Immature natural killer cell (primary cell): ENCODE results near the gene HTR2B. TPM values are rescaled to one million over a fixed set of nuclear protein-coding genes. Genes with fewer than 3 reads are reported as not detected.
A peak's percentile ranks its signal among the peaks of the same experiment; 100 is the strongest.
"Not testable (repeated sequence)": the region's sequence is repeated elsewhere in the genome, so short reads cannot be mapped to it uniquely, and the experiment has no call there.

ENCODE experiments used
- DNase-seq, 3 donors: peaks; one replicate each; pipeline ENCODE4 v3.0.0; 2022; ENCODE audit warnings: mixed read lengths in 1 of 3
- H3K27ac Mint-ChIP-seq, 6 donors: one replicate each; pipeline ENCODE4 v1.8.0; 2020; ENCODE audit warnings: mixed read lengths in 6 of 6, mild to moderate bottlenecking in 5 of 6, inconsistent platforms in 4 of 6, moderate library complexity in 3 of 6
- H3K27me3 Mint-ChIP-seq, 3 donors: one replicate each; pipeline ENCODE4 v1.8.0; 2020 to 2021; ENCODE audit warnings: low read depth in 3 of 3, mild to moderate bottlenecking in 3 of 3, mixed read lengths in 3 of 3, moderate library complexity in 3 of 3, inconsistent platforms in 1 of 3
- H3K36me3 Mint-ChIP-seq, 3 donors: one replicate each; pipeline ENCODE4 v1.8.0; 2020; ENCODE audit warnings: mixed read lengths in 3 of 3, inconsistent platforms in 2 of 3, mild to moderate bottlenecking in 2 of 3
- H3K4me1 Mint-ChIP-seq, 2 donors: one replicate each; pipeline ENCODE4 v1.8.0; 2020; ENCODE audit warnings: inconsistent platforms in 2 of 2, mild to moderate bottlenecking in 2 of 2, mixed read lengths in 2 of 2, moderate library complexity in 1 of 2
- H3K4me3 Mint-ChIP-seq, 5 donors: one replicate each; pipeline ENCODE4 v1.8.0; 2020; ENCODE audit warnings: mild to moderate bottlenecking in 5 of 5, mixed read lengths in 5 of 5, inconsistent platforms in 3 of 5, moderate library complexity in 3 of 5
- H3K9me3 Mint-ChIP-seq, 6 donors: one replicate each; pipeline ENCODE4 v1.8.0; 2020; ENCODE audit warnings: mild to moderate bottlenecking in 6 of 6, mixed read lengths in 6 of 6, inconsistent platforms in 4 of 6, moderate library complexity in 3 of 6
- polyA plus RNA-seq, 3 donors: library from polyadenylated mRNA; unstranded; fragments of 300-500 nt; fragmentation: Illumina TruSeq; gene quantifications; one replicate each; pipeline ENCODE4 v1.2.3, GENCODE V29; 2021

The HTR2B gene
- polyA plus RNA-seq, 3 donors from 2014 or later, result 0.10 TPM; not detected in 2

GRCh38 chr2:231152800-231153557 lies 28.1 kb upstream of the HTR2B start:
- Mint-ChIP-seq H3K27me3 (no peaks in the 10 kb centered on the region), H3K4me3 (no peak overlapping the region), H3K27ac (no peak overlapping the region), H3K36me3 (peaks cover 15 to 24% (median 22%) of the 10 kb centered on the region in 3 donors), H3K4me1 (no peaks in the 10 kb centered on the region), H3K9me3 (no peaks in the 10 kb centered on the region)
- DNase-seq, result no peak

DNA sequence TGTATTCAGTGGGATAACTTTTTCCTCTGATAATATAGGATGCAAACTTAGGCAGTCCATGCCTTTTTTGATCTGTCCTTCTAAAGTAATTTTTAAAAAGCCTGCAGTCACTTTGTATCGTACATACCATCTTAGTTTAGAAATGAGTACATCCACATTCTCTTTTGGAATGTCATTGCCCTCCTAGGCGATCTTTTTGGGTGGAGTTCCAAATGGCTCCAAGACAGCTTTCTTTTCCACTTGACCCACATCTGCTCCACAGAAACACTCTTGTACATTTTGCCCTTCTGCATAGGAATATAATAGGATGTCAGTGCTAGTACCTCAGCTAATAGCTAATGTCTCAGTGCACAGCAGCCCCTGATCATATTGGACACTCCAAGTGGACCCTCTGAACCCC lies 21.8 kb upstream of the HTR2B start:
- Mint-ChIP-seq H3K9me3 (no peaks in the 10 kb centered on the region), H3K4me1 (no peaks in the 10 kb centered on the region), H3K36me3 (peaks cover 24 to 31% (median 26%) of the 10 kb centered on the region in 3 donors), H3K27me3 (no peaks in the 10 kb centered on the region), H3K4me3 (no peak overlapping the region), H3K27ac (no peak overlapping the region)
- no peak for DNase-seq

DNA sequence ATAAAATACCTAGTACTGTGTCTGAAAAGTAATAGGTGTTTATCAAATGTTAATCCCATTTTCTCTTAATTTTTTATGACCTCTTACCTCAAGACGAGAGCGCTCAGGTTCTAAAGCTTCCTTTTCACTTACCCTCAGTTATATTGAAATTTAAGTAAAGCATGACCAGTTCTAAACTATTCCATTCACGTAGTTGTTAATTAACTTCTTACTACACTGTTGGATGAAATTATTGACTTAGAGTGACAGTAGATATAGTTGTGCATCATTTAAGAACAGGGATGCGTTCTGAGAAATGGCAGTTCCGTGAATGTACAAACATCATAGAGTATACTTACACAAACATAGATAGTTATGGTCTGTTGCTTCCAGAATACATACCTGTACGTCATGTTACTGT lies 20.1 kb upstream of the HTR2B start:
- Mint-ChIP-seq H3K27me3 (no peaks in the 10 kb centered on the region), H3K4me3 (no peak overlapping the region)

DNA sequence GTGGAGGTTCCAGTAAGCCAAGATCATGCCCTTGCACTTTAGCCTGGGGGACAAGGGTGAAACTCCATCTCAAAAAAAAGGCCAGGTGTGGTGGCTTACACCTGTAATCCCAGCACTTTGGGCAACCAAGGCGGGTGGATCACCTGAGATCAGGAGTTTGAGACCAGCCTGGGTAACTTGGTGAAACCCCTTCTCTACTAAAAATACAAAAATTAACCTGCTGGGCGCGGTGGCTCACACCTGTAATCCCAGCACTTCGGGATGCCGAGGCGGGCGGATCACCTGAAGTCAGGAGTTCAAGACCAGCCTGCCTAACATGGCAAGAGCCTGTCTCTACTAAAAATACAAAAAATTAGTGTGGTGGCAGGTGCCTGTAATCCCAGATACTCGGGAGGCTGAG lies 16.0 kb upstream of the HTR2B start:
- H3K27me3 Mint-ChIP-seq, DNase-seq, H3K4me1 Mint-ChIP-seq, H3K36me3 Mint-ChIP-seq, H3K27ac Mint-ChIP-seq, H3K9me3 Mint-ChIP-seq, H3K4me3 Mint-ChIP-seq: not testable (repeated sequence)

More for the DNA sequence above, 20.1 kb upstream of the HTR2B start:
- H3K36me3 Mint-ChIP-seq, result peaks cover 23 to 30% (median 24%) of the 10 kb centered on the region in 3 donors
- DNase-seq, result no peak
- H3K9me3 Mint-ChIP-seq, result no peaks in the 10 kb centered on the region
- H3K27ac Mint-ChIP-seq, result no peak overlapping the region
- no peaks in the 10 kb centered on the region for H3K4me1 Mint-ChIP-seq

GRCh38 chr2:231139796-231140195 lies 15.0 kb upstream of the HTR2B start:
- Mint-ChIP-seq H3K4me1 (no peaks in the 10 kb centered on the region), H3K27me3 (no peaks in the 10 kb centered on the region), H3K9me3 (no peaks in the 10 kb centered on the region), H3K36me3 (peaks cover 0 to 3% (median 3%) of the 10 kb centered on the region in 3 donors), H3K4me3 (no peak overlapping the region), H3K27ac (no peak overlapping the region)
- no peak for DNase-seq

GRCh38 chr2:231138699-231139098 lies 13.9 kb upstream of the HTR2B start:
- peaks cover 0 to 3% (median 3%) of the 10 kb centered on the region in 3 donors for H3K36me3 Mint-ChIP-seq
- no peak overlapping the region for H3K27ac Mint-ChIP-seq
- H3K4me3 Mint-ChIP-seq, result no peak overlapping the region

DNA sequence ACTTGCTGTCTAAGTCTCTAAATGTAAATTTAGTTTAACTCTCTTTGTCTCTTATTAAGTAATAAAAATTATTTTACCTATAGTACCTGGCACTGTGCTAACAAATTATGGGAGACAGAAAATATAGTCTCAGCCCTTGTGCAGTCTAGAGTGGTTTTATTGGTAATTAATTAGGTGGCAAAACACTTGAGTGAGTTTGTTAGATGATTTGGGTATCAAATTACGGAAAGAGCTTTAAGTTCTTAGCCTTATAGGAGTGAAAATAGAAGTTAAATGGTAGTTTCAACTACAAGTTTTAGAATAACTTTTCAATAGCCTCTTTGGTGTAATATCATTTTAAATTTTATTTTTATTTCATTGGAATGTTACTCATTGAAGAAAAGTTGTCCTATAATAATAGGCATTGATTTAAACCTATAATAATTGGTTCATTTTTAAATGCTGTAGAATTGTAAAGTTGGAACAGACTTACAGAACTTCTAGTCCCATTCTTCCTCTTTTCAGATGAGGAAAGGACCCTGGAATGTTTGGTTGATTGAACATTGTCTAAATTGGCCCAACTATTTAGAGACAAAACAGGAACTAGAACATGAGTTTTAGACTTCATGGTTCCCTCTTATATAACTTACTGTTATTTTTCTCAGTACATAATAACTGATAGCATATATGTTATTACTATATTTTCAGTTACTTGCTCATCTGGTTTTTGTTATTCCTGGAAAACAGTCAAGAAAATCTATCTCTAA lies 10.2 kb upstream of the HTR2B start:
- H3K27ac Mint-ChIP-seq, result peak overlapping the region in 1 of 6 donors; percentile 7
- peaks cover 0 to 2% of the 10 kb centered on the region in 2 donors for H3K4me1 Mint-ChIP-seq
- H3K36me3 Mint-ChIP-seq, result peaks cover 0 to 3% (median 0%) of the 10 kb centered on the region in 3 donors
- H3K9me3 Mint-ChIP-seq, result no peaks in the 10 kb centered on the region
- DNase-seq, result no peak
- H3K4me3 Mint-ChIP-seq, result no peak overlapping the region
- no peaks in the 10 kb centered on the region for H3K27me3 Mint-ChIP-seq

More at GRCh38 chr2:231138699-231139098, 13.9 kb upstream of the HTR2B start:
- no peaks in the 10 kb centered on the region for H3K4me1 Mint-ChIP-seq
- no peaks in the 10 kb centered on the region for H3K27me3 Mint-ChIP-seq
- no peaks in the 10 kb centered on the region for H3K9me3 Mint-ChIP-seq
- DNase-seq, result no peak

DNA sequence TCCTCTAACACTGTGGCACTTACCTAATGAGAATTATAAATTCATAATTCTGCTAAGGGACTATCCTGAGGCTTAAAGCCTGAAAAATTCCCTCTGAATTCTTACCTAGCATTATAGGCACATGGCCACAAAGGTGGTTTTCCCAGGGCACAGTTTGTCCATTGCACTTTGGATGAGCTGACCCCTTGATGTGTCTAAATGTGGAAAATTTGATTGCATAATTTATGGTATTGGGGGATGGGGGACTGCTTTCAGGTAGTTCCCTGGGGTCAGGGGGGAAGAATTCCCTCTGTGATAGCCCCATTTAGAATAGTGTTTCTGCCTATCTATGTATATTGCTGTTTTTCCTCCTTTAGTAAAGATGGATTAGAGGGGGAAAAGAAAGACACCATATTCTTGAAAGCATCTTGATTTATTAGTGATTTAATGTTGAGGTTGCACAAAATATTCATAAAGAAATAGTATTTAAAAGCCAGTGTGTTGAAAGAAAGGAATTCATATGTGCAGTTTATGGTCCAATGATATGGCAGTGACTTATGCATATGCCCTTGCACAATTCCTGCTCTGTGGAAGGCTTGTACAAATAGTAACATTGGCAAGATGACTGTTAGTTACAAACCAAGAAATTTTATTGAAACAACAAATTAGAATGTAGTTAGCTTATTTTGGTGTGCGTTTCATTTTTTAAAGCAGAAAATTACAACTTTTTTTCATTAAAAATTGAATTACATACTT lies 8.7 kb upstream of the HTR2B start:
- DNase-seq, result no peak
- Mint-ChIP-seq H3K27ac (no peak overlapping the region), H3K4me1 (peaks cover 1 to 2% of the 10 kb centered on the region in 2 donors), H3K4me3 (no peak overlapping the region), H3K27me3 (no peaks in the 10 kb centered on the region), H3K9me3 (no peaks in the 10 kb centered on the region), H3K36me3 (no peaks in the 10 kb centered on the region)

DNA sequence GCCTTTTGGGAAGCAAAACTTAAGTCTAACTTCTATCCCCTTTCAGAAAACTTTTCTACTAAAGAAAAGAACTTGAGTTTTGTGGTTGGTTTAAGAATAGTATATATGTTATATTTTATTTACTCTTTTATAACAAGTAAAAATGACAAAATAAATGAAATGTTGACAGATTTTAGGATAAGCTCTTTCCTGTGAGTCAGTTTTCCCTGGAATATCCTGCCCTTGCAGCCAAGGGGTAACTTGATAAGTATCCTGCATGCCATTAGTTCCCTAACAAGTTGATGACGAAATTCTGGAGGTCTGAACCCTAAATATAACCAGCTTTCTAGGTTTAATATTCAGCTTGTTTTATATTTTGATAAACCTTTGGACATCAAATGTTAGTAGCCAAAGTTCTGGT lies 7.3 kb upstream of the HTR2B start:
- peaks cover 2 to 9% of the 10 kb centered on the region in 2 donors for H3K4me1 Mint-ChIP-seq
- H3K27me3 Mint-ChIP-seq, result no peaks in the 10 kb centered on the region
- no peaks in the 10 kb centered on the region for H3K36me3 Mint-ChIP-seq
- DNase-seq, result no peak
- no peak overlapping the region for H3K27ac Mint-ChIP-seq
- H3K9me3 Mint-ChIP-seq, result no peaks in the 10 kb centered on the region
- H3K4me3 Mint-ChIP-seq, result no peak overlapping the region

- Mint-ChIP-seq H3K27me3 (no peaks in the 10 kb centered on the region), H3K4me3 (no peak overlapping the region), H3K4me1 (peaks cover 2 to 15% of the 10 kb centered on the region in 2 donors), H3K27ac (no peak overlapping the region), H3K36me3 (no peaks in the 10 kb centered on the region), H3K9me3 (no peaks in the 10 kb centered on the region)
- no peak for DNase-seq
These were observed 5.7 kb upstream of the HTR2B start for GRCh38 chr2:231130336-231131056.

DNA sequence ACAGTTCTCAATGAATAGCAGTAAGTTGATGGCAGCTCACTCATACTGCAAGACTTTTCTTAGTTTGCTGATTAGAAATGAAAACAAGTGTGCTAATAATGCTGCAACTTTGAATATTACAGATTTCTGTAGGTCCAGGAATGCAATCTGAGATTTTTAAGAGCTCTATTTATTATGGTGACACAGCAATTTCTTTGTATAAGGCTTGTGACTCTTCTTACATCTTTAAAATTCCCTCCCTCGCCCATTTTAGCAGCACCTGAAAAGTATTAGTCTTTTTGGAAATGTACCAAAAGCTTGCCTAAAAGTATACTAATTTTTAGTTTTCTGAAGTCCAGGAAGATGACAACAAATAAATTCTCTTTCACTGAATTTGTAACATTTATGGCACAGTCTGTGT lies 4.4 kb upstream of the HTR2B start:
- peaks cover 12 to 28% of the 10 kb centered on the region in 2 donors for H3K4me1 Mint-ChIP-seq
- no peaks in the 10 kb centered on the region for H3K27me3 Mint-ChIP-seq
- no peak overlapping the region for H3K4me3 Mint-ChIP-seq
- no peak overlapping the region for H3K27ac Mint-ChIP-seq
- no peak for DNase-seq
- no peaks in the 10 kb centered on the region for H3K36me3 Mint-ChIP-seq
- H3K9me3 Mint-ChIP-seq, result no peaks in the 10 kb centered on the region

DNA sequence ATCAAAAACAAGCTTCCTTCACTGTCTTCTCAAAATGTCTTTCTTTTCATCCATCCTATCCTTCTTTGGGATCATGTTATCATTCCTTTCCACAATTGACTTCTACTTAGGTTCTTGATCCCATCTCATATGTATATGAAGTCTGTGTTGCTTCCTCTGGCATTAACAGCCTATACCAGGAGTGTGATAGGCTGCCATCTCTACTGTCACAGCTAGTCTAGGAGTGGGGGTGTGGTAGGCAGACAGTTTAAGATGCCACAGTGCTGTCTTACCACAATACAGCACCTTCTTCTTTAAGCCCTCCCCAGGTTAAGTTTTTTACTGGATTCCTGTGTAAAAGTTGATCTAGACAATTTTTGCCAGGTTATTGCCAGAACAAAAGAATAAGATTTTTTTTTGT lies 3.7 kb upstream of the HTR2B start:
- no peak overlapping the region for H3K27ac Mint-ChIP-seq
- H3K36me3 Mint-ChIP-seq, result no peaks in the 10 kb centered on the region
- H3K4me3 Mint-ChIP-seq, result no peak overlapping the region
- no peak for DNase-seq
- no peaks in the 10 kb centered on the region for H3K27me3 Mint-ChIP-seq
- H3K4me1 Mint-ChIP-seq, result peaks cover 15 to 35% of the 10 kb centered on the region in 2 donors
- H3K9me3 Mint-ChIP-seq, result no peaks in the 10 kb centered on the region

DNA sequence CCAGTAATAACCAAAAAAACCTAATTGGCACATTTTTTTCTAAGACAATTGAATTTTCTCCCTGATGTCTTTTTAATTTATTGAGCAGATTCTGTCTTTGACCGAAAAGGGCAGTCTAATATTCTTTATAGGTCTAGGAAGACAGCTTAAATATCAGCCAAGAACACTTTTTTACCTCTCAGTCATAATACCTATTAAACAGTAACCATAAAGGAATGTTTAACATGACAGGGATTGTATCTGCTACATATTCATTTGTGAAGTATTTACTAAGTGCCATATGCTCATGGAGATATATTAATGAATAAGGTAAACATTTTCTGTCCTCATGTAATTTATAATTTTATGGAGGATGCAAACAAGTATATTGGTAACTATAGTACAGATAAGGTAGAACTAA lies 3.1 kb upstream of the HTR2B start:
- no peaks in the 10 kb centered on the region for H3K27me3 Mint-ChIP-seq
- H3K4me3 Mint-ChIP-seq, result no peak overlapping the region

More for the DNA sequence above, 3.1 kb upstream of the HTR2B start:
- Mint-ChIP-seq H3K4me1 (peaks cover 19 to 41% of the 10 kb centered on the region in 2 donors), H3K36me3 (no peaks in the 10 kb centered on the region), H3K9me3 (no peaks in the 10 kb centered on the region), H3K27ac (no peak overlapping the region)
- no peak for DNase-seq
